Central memory CD8-positive, alpha-beta T cell (primary cell): ENCODE measurements around the gene ANKMY1.
"Not testable (repeated sequence)": the region's sequence is repeated elsewhere in the genome, so short reads cannot be mapped to it uniquely, and the experiment has no call there.

Experiments used
- ATAC-seq: fragments of 150-1000 bp; cut with Tn5 transposase; replicated peaks from 2 replicates; pipeline ENCODE4 v1.10.0; 2022; ENCODE audit warnings: mild to moderate bottlenecking, moderate FRiP score, moderate number of reproducible peaks; ENCODE audit not compliant: poor library complexity, severe bottlenecking; ENCODE audit errors: extremely low read depth
- DNase-seq, 2 donors: peaks; one replicate each; pipeline ENCODE4 v3.0.0; 2021; ENCODE audit warnings: low spot score in 2 of 2
- H3K27ac Mint-ChIP-seq: one replicate; pipeline ENCODE4 v1.8.0; 2022; ENCODE audit warnings: low read depth, mild to moderate bottlenecking, moderate library complexity, mixed read lengths
- H3K27me3 Mint-ChIP-seq: one replicate; pipeline ENCODE4 v1.8.0; 2022; ENCODE audit warnings: mixed read lengths
- H3K36me3 Mint-ChIP-seq: one replicate; pipeline ENCODE4 v1.8.0; 2022; ENCODE audit warnings: mild to moderate bottlenecking, moderate library complexity, mixed read lengths; ENCODE audit not compliant: insufficient read depth
- H3K4me1 Mint-ChIP-seq: one replicate; pipeline ENCODE4 v1.8.0; 2022; ENCODE audit warnings: mixed read lengths
- H3K4me3 Mint-ChIP-seq: one replicate; pipeline ENCODE4 v1.8.0; 2022; ENCODE audit warnings: mild to moderate bottlenecking, moderate library complexity, mixed read lengths
- H3K9me3 Mint-ChIP-seq: one replicate; pipeline ENCODE4 v1.8.0; 2022; ENCODE audit warnings: mixed read lengths

The ANKMY1 gene

DNA sequence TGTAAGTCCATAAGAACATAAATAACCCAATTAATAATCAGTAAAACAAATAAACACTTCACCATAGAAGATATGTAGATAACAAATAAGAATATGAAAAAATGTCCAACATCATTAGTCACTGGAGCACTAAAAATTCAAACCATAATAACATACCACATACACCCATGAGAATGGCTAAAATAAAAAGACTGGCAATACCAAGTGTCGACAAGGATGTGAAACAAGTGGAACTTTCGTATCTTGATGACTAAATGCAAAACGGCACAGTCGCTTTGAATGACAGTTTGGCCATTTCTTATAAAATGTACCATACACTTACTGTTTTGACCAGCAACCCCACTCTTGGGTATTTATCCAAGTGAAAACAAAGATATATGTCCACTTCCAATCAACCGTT lies 26.8 kb downstream of the ANKMY1 start:
- Mint-ChIP-seq H3K4me3 (no peak overlapping the region), H3K4me1 (peaks cover 16% of the 10 kb centered on the region), H3K27ac (no peak overlapping the region), H3K27me3 (no peaks in the 10 kb centered on the region), H3K9me3 (peaks cover 10% of the 10 kb centered on the region), H3K36me3 (peaks cover 12% of the 10 kb centered on the region)
- DNase-seq (no peak), ATAC-seq (no peak)

DNA sequence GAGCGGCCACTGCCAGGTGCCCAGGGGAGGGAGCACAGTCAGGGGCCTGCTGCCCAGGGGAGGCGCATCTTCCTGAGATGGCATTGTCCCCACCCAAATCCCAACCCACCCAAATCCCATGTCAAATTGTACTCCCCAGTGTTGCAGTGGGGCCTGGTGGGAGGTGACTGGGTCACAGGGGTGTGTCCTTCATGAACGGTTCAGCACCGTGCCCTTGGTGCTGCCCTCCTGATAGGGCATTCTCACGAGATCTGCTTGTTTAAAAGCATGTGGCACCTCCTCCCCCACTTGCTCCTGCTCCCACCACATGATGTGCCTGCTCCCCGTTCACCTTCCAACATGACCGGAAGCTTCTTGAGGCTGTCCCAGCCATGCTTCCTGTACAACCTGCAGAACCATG lies 27.6 kb downstream of the ANKMY1 start:
- H3K4me3 Mint-ChIP-seq, result no peak overlapping the region
- H3K27ac Mint-ChIP-seq, result no peak overlapping the region
- peaks cover 12% of the 10 kb centered on the region for H3K4me1 Mint-ChIP-seq
- no peaks in the 10 kb centered on the region for H3K27me3 Mint-ChIP-seq
- peaks cover 12% of the 10 kb centered on the region for H3K36me3 Mint-ChIP-seq
- peak in 1 of 2 donors; percentile 10 for DNase-seq
- no peak for ATAC-seq
- H3K9me3 Mint-ChIP-seq, result peaks cover 10% of the 10 kb centered on the region

DNA sequence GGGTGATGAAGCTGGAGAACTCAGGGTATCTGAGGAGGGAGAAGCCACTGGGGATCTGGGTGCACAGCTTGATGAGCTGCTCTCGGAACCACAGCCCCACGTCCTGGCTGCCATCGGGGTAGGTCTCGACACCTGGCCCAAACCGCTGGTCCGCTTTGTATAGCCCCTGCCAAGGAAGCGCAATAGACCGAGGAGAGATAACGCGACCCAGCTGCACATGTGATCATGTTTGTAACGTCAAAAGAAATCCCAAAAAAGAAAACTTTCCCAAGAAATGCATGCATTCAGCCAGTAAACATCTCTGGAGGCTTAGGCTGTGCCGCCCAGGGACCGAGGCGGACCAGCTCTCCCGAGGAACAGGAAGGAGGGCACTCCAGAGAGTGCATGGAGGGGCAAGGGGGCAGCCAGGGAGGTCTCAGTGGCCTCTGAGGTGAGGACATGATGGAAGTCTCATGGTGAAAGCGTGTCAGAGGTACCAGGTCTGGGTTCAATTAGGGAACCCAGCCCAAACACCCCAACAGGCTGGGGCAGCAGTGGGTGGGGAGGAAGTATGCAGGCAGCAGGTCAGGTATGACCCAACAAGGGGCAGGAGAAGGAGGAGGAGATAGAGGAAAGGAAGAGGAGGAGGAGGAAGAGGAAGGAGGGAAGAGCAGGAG lies 28.3 kb downstream of the ANKMY1 start:
- ATAC-seq (no peak), DNase-seq (peak in 1 of 2 donors; percentile 4)
- H3K27me3 Mint-ChIP-seq, result no peaks in the 10 kb centered on the region
- peaks cover 10% of the 10 kb centered on the region for H3K9me3 Mint-ChIP-seq
- H3K36me3 Mint-ChIP-seq, result peaks cover 9% of the 10 kb centered on the region
- H3K4me3 Mint-ChIP-seq, result no peak overlapping the region
- H3K27ac Mint-ChIP-seq, result peak overlapping the region; percentile 49
- H3K4me1 Mint-ChIP-seq, result peaks cover 12% of the 10 kb centered on the region

DNA sequence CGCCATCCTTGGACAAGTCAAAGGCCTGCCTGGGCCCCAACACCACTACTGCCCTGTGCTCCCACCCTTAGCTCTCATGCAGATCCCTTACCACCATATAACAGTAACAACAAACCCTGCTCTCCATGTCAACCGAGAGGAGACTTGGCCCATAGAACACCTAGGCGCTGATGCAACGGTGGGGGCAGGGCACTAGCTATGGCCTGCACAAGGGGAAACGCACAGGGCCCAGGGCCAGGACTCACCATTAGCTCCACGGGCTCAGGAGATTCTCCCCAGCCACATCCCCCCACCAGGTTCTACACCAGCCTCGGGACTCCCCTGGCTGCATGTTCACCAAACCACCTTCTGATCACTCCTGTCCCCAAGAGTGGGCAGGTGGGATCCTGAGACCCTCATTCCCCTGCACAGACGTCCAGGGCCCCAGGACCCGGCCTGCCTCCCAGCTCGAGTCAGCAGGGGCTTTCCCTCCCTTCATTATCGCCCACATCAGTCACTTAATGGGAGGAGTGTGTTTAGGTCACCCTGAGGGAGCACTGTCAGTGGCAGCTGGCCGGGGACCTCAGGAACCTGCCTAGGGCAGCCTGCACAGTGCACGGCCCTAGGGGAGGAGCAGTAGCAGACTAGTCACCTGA lies 29.3 kb downstream of the ANKMY1 start:
- Mint-ChIP-seq H3K36me3 (peaks cover 9% of the 10 kb centered on the region), H3K27ac (no peak overlapping the region), H3K4me1 (peaks cover 7% of the 10 kb centered on the region), H3K27me3 (no peaks in the 10 kb centered on the region), H3K4me3 (no peak overlapping the region), H3K9me3 (peaks cover 10% of the 10 kb centered on the region)
- peak in 1 of 2 donors; percentile 12 for DNase-seq
- no peak for ATAC-seq

DNA sequence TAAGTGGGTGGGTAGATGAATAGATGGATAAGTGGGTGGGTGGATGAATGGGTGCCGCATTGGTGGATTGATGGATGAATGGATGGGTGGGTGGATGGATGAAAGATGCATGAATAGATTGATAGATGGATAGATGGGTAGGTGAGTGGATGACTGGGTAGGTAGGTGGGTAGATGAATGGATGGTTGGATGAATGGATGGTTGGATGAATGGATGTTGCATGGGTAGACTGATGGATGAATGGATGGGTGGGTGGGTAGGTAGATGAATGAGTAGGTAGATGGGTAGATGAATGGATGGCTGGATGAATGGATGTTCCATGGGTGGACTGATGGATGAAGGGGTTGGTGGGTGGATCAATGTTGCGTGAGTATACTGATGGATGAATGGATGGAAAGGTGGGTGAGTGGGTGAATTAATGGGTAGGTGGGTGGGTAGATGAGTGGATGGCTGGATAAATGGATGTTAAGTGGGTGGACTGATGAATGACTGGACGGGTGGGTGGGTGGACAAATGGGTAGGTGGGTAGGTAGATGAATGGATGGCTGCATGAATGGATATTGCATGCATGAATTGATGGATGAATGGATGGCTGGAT lies 30.5 kb downstream of the ANKMY1 start:
- peaks cover 9% of the 10 kb centered on the region for H3K9me3 Mint-ChIP-seq
- no peak for DNase-seq
- H3K4me3 Mint-ChIP-seq, result no peak overlapping the region
- no peaks in the 10 kb centered on the region for H3K27me3 Mint-ChIP-seq
- ATAC-seq, result no peak
- peaks cover 7% of the 10 kb centered on the region for H3K36me3 Mint-ChIP-seq
- peaks cover 7% of the 10 kb centered on the region for H3K4me1 Mint-ChIP-seq
- no peak overlapping the region for H3K27ac Mint-ChIP-seq

DNA sequence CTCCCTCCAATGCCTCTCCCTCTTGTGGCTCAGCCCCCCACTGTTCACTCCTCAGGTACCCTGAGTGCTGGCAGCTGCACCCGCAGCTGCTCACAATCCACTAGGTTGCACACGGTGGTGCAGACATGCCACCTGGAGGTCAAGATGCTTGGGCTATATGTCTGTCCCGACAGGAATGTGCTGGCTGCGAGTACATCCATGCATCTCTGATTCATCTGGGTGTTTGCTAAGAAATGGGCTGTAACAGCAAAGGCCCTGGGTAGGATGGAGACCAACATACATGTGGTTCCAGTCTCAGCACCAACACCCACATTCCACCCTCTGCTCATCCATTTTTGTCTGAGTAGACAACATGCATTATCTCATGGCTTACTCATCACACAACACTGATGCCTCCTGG lies 31.3 kb downstream of the ANKMY1 start:
- H3K4me1 Mint-ChIP-seq, result peaks cover 7% of the 10 kb centered on the region
- ATAC-seq (no peak), DNase-seq (no peak)
- no peaks in the 10 kb centered on the region for H3K27me3 Mint-ChIP-seq
- H3K36me3 Mint-ChIP-seq, result peaks cover 5% of the 10 kb centered on the region
- no peak overlapping the region for H3K4me3 Mint-ChIP-seq
- H3K27ac Mint-ChIP-seq, result no peak overlapping the region
- peaks cover 1% of the 10 kb centered on the region for H3K9me3 Mint-ChIP-seq

DNA sequence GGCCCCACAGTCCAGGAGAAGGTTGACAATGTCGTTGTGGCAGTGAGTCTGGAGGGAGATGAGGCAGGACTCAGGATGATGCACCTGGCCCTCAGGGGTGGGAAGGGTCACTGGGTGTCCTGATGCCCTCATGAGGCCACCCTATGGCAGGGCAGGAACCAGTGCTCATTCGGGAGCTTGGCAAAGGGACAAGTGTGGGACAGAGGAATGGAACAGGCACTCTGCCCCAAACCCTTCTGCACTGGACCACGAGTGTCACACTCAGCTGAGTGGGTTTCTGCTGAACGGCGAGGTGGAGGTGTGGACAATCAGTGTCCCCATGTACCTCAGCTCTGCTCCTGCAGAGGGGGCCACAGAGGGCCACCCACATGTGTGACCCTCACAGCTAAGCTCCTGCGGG lies 32.0 kb downstream of the ANKMY1 start:
- no peak overlapping the region for H3K4me3 Mint-ChIP-seq
- no peak for ATAC-seq
- peak in 1 of 2 donors; percentile 12 for DNase-seq
- peaks cover 2% of the 10 kb centered on the region for H3K36me3 Mint-ChIP-seq
- H3K4me1 Mint-ChIP-seq, result peaks cover 9% of the 10 kb centered on the region
- no peaks in the 10 kb centered on the region for H3K9me3 Mint-ChIP-seq
- peak overlapping the region; percentile 65 for H3K27ac Mint-ChIP-seq
- no peaks in the 10 kb centered on the region for H3K27me3 Mint-ChIP-seq

DNA sequence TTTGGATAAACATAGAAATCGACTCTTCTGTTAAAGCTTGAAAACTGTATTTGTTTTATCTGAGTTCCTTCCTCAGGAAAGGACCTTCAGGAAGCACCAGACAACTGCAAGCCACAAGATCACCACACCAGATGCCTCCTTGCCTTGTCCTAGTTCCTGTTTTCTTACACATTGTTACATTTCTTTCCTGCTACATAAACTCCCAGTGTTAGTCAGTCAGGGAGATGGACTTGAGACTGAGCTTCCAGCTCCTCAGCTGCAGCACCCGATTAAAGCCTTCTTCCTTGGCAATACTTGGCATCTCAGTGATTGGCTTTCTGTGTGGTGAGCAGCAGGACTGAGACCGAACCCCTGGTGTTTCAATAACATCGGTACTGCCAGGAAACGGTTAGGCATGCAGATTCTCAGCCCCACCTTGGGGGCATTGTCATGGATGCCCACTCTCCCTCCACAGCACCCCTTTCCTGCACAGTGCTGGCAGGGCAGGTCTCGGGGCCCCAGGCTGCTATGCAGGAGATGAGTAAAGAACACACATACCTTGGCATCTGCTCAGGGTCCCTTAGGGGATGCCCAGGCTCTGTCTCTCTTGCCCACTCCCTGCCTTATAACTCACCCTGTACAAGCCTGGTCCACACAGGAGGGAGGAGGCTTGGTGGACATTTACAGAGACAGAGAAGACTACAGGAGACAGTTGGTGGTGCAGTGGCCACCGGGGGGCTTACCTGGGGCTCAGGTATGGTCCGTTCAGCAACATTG lies 32.6 kb downstream of the ANKMY1 start:
- Mint-ChIP-seq H3K4me3 (no peak overlapping the region), H3K4me1 (peaks cover 13% of the 10 kb centered on the region), H3K36me3 (peaks cover 2% of the 10 kb centered on the region), H3K27ac (peak overlapping the region; percentile 65), H3K27me3 (no peaks in the 10 kb centered on the region), H3K9me3 (no peaks in the 10 kb centered on the region)
- ATAC-seq, result no peak
- peak in 1 of 2 donors; percentile 8 for DNase-seq

DNA sequence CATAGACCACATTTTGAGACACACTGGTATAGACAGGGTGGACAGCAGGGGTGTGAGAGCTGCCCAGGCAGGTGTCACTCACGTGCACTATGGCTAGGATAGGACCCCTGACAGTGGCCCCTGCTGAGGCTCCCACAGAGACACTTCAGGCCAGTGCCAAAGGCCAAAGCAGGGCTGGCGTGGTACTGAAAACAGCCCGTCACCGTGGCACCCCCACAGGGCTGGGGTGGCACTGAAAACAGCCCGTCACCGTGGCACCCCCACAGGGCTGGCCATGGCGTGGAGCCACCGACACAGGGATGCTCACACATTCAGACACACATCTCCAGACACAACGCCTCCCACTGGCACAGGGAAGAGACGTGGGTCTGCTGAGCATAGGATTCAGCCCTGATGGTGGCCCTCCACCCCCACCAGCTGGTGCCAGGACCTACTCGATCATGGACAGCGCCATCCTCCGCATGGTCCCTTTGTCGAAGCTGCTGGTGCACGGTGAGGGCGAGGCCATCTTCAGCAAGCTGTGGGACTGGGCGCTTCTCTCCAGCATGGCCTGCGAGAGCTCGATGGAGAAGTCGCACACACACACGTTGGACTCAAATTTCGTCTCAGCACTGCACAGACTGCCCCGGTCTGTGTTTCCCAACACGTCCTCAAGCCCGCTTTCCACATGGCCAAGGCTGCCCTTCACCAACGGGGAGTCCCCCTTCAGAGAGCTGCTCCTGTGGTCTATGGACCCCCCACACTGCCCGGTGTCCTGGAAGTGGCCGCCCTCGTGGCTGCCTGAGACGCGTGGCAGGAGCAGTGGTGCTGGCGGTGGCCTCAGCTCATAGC lies 34.1 kb downstream of the ANKMY1 start:
- H3K27ac Mint-ChIP-seq, result no peak overlapping the region
- peaks cover 5% of the 10 kb centered on the region for H3K4me1 Mint-ChIP-seq
- H3K4me3 Mint-ChIP-seq, result no peak overlapping the region
- no peaks in the 10 kb centered on the region for H3K9me3 Mint-ChIP-seq
- DNase-seq (no peak), ATAC-seq (no peak)
- H3K27me3 Mint-ChIP-seq, result no peaks in the 10 kb centered on the region
- H3K36me3 Mint-ChIP-seq, result peaks cover 4% of the 10 kb centered on the region

DNA sequence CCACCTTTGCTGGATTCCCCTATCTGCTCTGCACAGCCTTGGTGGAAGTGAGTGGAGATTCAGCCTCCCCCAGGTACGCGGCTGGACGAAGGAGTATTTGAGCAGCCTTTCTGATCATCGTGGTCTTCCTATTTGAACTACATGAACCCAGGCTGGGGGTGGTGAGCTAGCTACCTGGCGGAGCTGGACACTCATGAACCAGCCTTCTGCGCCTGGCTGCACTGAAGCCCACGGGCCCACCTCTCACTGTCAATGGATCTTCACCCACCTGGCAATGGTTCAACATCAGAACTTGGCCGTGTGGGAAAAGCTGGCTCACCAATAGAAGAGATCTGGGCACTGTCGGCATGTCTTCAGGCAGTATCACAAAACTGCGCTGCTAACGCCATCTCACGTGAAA lies 35.4 kb downstream of the ANKMY1 start:
- Mint-ChIP-seq H3K27ac (no peak overlapping the region), H3K4me3 (no peak overlapping the region), H3K4me1 (peaks cover 5% of the 10 kb centered on the region), H3K27me3 (no peaks in the 10 kb centered on the region), H3K9me3 (no peaks in the 10 kb centered on the region), H3K36me3 (peaks cover 4% of the 10 kb centered on the region)
- no peak for ATAC-seq
- DNase-seq, result no peak

DNA sequence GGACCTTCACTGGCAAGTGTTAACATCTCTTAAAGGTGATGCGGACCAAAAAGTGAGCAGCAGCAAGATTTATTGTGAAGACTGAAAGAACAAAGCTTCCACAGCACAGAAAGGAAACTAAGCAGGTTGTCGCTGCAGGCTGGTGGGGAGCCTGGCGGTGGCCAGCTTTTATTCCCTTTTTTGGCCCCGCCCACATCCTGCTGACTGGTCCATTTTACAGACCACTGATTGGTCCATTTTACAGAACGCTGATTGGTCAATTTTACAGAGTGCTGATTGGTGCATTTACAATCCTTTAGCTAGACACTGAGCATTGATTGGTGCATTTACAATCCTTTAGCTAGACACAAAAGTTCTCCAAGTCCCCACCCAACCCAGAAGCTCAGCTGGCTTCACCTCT lies 35.9 kb downstream of the ANKMY1 start:
- not testable (repeated sequence) for H3K27ac Mint-ChIP-seq, H3K36me3 Mint-ChIP-seq, DNase-seq, H3K4me3 Mint-ChIP-seq, H3K4me1 Mint-ChIP-seq, H3K9me3 Mint-ChIP-seq, ATAC-seq, H3K27me3 Mint-ChIP-seq

DNA sequence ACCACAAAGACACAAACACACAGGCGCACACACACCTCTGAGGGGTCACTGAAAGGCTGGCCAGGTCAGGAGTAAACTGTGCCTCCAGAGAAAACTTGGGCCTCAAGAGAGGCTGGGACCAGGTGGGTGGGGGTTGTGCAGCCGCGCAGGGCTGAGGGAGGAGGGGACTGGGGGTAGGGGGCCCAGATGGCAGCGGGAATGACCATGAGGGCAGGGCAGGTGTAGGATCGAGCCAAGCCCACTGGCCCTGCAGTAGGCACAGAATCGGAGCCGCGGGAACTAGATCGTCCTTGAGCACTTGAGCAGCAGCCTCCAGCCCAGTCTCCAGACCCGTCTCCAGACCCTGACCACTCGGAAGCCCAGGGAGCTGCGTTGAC lies 36.8 kb downstream of the ANKMY1 start:
- no peaks in the 10 kb centered on the region for H3K9me3 Mint-ChIP-seq
- ATAC-seq (no peak), DNase-seq (no peak)
- H3K27ac Mint-ChIP-seq, result no peak overlapping the region
- H3K36me3 Mint-ChIP-seq, result peaks cover 4% of the 10 kb centered on the region
- peaks cover 5% of the 10 kb centered on the region for H3K4me1 Mint-ChIP-seq
- no peaks in the 10 kb centered on the region for H3K27me3 Mint-ChIP-seq
- H3K4me3 Mint-ChIP-seq, result no peak overlapping the region
